Neuronal stem cell (in vitro differentiated cells): ENCODE measurements around the gene DAP3.

Experiments used
- DNase-seq: peaks from one replicate; pipeline ENCODE4 v3.0.0-alpha.2; 2013; ENCODE audit warnings: low spot score
- H2AFZ ChIP-seq: one replicate; pipeline ENCODE4 v1.6.1; 2013; ENCODE audit warnings: mild to moderate bottlenecking, low read length, inconsistent platforms
- H2AK5ac ChIP-seq: 2 replicates; pipeline ENCODE4 v1.6.1; 2013; ENCODE audit warnings: low read depth, mild to moderate bottlenecking, inconsistent platforms, low read length, moderate library complexity, mixed read lengths
- H2BK120ac ChIP-seq: 2 replicates; pipeline ENCODE4 v1.6.1; 2013; ENCODE audit warnings: low read depth, mild to moderate bottlenecking, inconsistent platforms, low read length, moderate library complexity, mixed read lengths
- H2BK12ac ChIP-seq: one replicate; pipeline ENCODE4 v1.6.1; 2013; ENCODE audit warnings: low read length, inconsistent platforms
- H2BK15ac ChIP-seq: 2 replicates; pipeline ENCODE4 v1.6.1; 2013; ENCODE audit warnings: mild to moderate bottlenecking, low read length, inconsistent platforms, mixed read lengths
- H2BK5ac ChIP-seq: one replicate; pipeline ENCODE4 v1.6.1; 2013; ENCODE audit warnings: inconsistent platforms, mild to moderate bottlenecking, low read length, moderate library complexity
- H3K14ac ChIP-seq: one replicate; pipeline ENCODE4 v1.6.1; 2013; ENCODE audit warnings: low read length, inconsistent platforms
- H3K18ac ChIP-seq: 2 replicates; pipeline ENCODE4 v1.6.1; 2013; ENCODE audit warnings: low read length, inconsistent platforms
- H3K23ac ChIP-seq: 2 replicates; pipeline ENCODE4 v1.6.1; 2013; ENCODE audit warnings: low read depth, mild to moderate bottlenecking, mixed read lengths, low read length, inconsistent platforms; ENCODE audit not compliant: poor library complexity
- H3K27ac ChIP-seq: replicated peaks from 3 replicates; pipeline ENCODE4 v1.5.1; 2013; ENCODE audit warnings: low read length, inconsistent platforms
- H3K27me3 ChIP-seq, 3 experiments: 2 replicates each; pipeline ENCODE4 v1.6.1; 2013; ENCODE audit warnings: low read length in 3 of 3, mild to moderate bottlenecking in 2 of 3, inconsistent platforms in 1 of 3, low read depth in 1 of 3, mixed read lengths in 1 of 3, moderate library complexity in 1 of 3; ENCODE audit not compliant: control insufficient read depth in 3 of 3, insufficient read depth in 3 of 3
- H3K36me3 ChIP-seq, 2 donors: replicated peaks in 1 of 2; 2 replicates each; pipeline ENCODE4 v1.6.1; 2013; ENCODE audit warnings: low read length in 2 of 2; ENCODE audit not compliant: control insufficient read depth in 2 of 2, insufficient read depth in 2 of 2
- H3K4ac ChIP-seq: 2 replicates; pipeline ENCODE4 v1.6.1; 2013; ENCODE audit warnings: inconsistent platforms, mild to moderate bottlenecking, low read length, moderate library complexity
- H3K4me1 ChIP-seq, 2 donors: 1 replicate in 1 of 2; 2 replicates in 1 of 2; pipeline ENCODE4 v1.6.1; 2013; ENCODE audit warnings: low read length in 2 of 2, low read depth in 1 of 2; ENCODE audit not compliant: control insufficient read depth in 2 of 2, insufficient read depth in 1 of 2
- H3K4me2 ChIP-seq: one replicate; pipeline ENCODE4 v1.6.1; 2013; ENCODE audit warnings: mild to moderate bottlenecking, low read length, inconsistent platforms; ENCODE audit not compliant: insufficient read depth, poor library complexity, severe bottlenecking
- H3K4me3 ChIP-seq, 2 donors: 2 replicates each; pipeline ENCODE4 v1.5.1; 2013; ENCODE audit warnings: low read length in 2 of 2, mild to moderate bottlenecking in 2 of 2, inconsistent platforms in 1 of 2, moderate library complexity in 1 of 2
- H3K79me1 ChIP-seq: one replicate; pipeline ENCODE4 v1.6.1; 2013; ENCODE audit warnings: low read depth, mild to moderate bottlenecking, inconsistent platforms, low read length, moderate library complexity
- H3K9ac ChIP-seq: one replicate; pipeline ENCODE4 v1.6.1; 2013; ENCODE audit warnings: mild to moderate bottlenecking, low read depth, low read length, inconsistent platforms; ENCODE audit not compliant: poor library complexity
- H3K9me3 ChIP-seq, 2 donors: replicated peaks in 1 of 2; 2 replicates each; pipeline versions ENCODE3 to v1.6.1; 2013; ENCODE audit warnings: low read length in 2 of 2, mild to moderate bottlenecking in 2 of 2, inconsistent platforms in 1 of 2, low read depth in 1 of 2, mixed read lengths in 1 of 2, moderate library complexity in 1 of 2; ENCODE audit not compliant: control insufficient read depth in 2 of 2, insufficient read depth in 1 of 2
- H4K8ac ChIP-seq: one replicate; pipeline ENCODE4 v1.6.1; 2013; ENCODE audit warnings: low read depth, mild to moderate bottlenecking, inconsistent platforms, low read length, moderate library complexity
- H4K91ac ChIP-seq: one replicate; pipeline ENCODE4 v1.6.1; 2013; ENCODE audit warnings: low read length, low read depth, mild to moderate bottlenecking, inconsistent platforms; ENCODE audit not compliant: poor library complexity
- WGBS, 2 donors: extraction: QIAGEN DNeasy Blood & Tissue Kit; methylation state at CpG; one replicate each; pipeline ENCODE4 v1.1.7; 2013; ENCODE audit warnings: missing lambda C conversion rate in 2 of 2, mixed read lengths in 1 of 2; ENCODE audit not compliant: insufficient read length in 2 of 2, insufficient replicate concordance in 1 of 2; ENCODE audit errors: extremely low coverage in 2 of 2; 5-methylcytosine and 5-hydroxymethylcytosine counted together

DAP3 gene

GRCh38 chr1:155649676-155650075 lies 39.2 kb upstream of the DAP3 start:
- Histone ChIP-seq H4K91ac (no peak overlapping the region), H3K27ac (no peak overlapping the region), H3K9ac (no peak overlapping the region), H3K4me1 (peaks cover 0 to 2% of the 10 kb centered on the region in 2 donors), H3K36me3 (no peaks in the 10 kb centered on the region), H3K18ac (no peak overlapping the region), H2BK5ac (no peak overlapping the region), H3K23ac (no peak overlapping the region), H3K4me3 (no peak overlapping the region), H2AK5ac (no peak overlapping the region), H4K8ac (no peak overlapping the region), H2BK15ac (no peak overlapping the region), H3K79me1 (no peaks in the 10 kb centered on the region), H3K14ac (no peak overlapping the region), H3K27me3 (no peaks in the 10 kb centered on the region), H3K4ac (no peak overlapping the region), H3K9me3 (peaks cover 4 to 9% of the 10 kb centered on the region in 2 donors), H2BK120ac (no peak overlapping the region), H2BK12ac (no peak overlapping the region), H3K4me2 (no peak overlapping the region), H2AFZ (no peak overlapping the region)
- no peak for DNase-seq

- no peak overlapping the region for H3K27ac ChIP-seq
- H2BK120ac ChIP-seq: no peak overlapping the region
- no peak overlapping the region for H4K91ac ChIP-seq
- H2BK5ac ChIP-seq: no peak overlapping the region
- H3K9ac ChIP-seq: no peak overlapping the region
- no peaks in the 10 kb centered on the region for H3K27me3 ChIP-seq
- H2BK12ac ChIP-seq: no peak overlapping the region
- H2AFZ ChIP-seq: no peak overlapping the region
- no peak overlapping the region for H4K8ac ChIP-seq
- no peak for DNase-seq
- H3K18ac ChIP-seq: no peak overlapping the region
- H3K4me1 ChIP-seq: peaks cover 0 to 2% of the 10 kb centered on the region in 2 donors
- WGBS, 2 donors: no CpG with 5 or more reads among the region's 7 CpGs
- H3K14ac ChIP-seq: no peak overlapping the region
- no peak overlapping the region for H2AK5ac ChIP-seq
- H3K4ac ChIP-seq: no peak overlapping the region
- H2BK15ac ChIP-seq: no peak overlapping the region
- no peaks in the 10 kb centered on the region for H3K79me1 ChIP-seq
- no peak overlapping the region for H3K4me2 ChIP-seq
- no peak overlapping the region for H3K23ac ChIP-seq
- no peaks in the 10 kb centered on the region for H3K36me3 ChIP-seq
- H3K9me3 ChIP-seq: peaks cover 4 to 9% of the 10 kb centered on the region in 2 donors
- H3K4me3 ChIP-seq: no peak overlapping the region
Measured at GRCh38 chr1:155650231-155650757, 38.6 kb upstream of the DAP3 start.

GRCh38 chr1:155651861-155652661 lies 36.8 kb upstream of the DAP3 start:
- Histone ChIP-seq H3K27ac (no peak overlapping the region), H3K9ac (no peak overlapping the region), H2BK120ac (no peak overlapping the region), H2BK5ac (no peak overlapping the region), H2AK5ac (no peak overlapping the region), H4K8ac (no peak overlapping the region), H3K4me1 (peaks cover 0 to 2% of the 10 kb centered on the region in 2 donors), H3K23ac (no peak overlapping the region), H3K36me3 (no peaks in the 10 kb centered on the region), H3K79me1 (no peaks in the 10 kb centered on the region), H3K18ac (no peak overlapping the region), H4K91ac (no peak overlapping the region), H2AFZ (no peak overlapping the region), H3K27me3 (no peaks in the 10 kb centered on the region), H2BK15ac (no peak overlapping the region), H3K9me3 (peaks cover 4 to 9% of the 10 kb centered on the region in 2 donors), H2BK12ac (no peak overlapping the region), H3K14ac (no peak overlapping the region), H3K4ac (no peak overlapping the region), H3K4me2 (no peak overlapping the region), H3K4me3 (no peak overlapping the region)
- DNase-seq: no peak
- no CpG with 5 or more reads among the region's 3 CpGs for whole genome bisulfite sequencing, 2 donors

- H3K4me3 ChIP-seq: no peak overlapping the region
Measured at GRCh38 chr1:155652951-155653350, 35.9 kb upstream of the DAP3 start.

More at GRCh38 chr1:155652951-155653350, 35.9 kb upstream of the DAP3 start:
- Histone ChIP-seq H3K9ac (no peak overlapping the region), H4K91ac (no peak overlapping the region), H3K14ac (no peak overlapping the region), H3K23ac (no peak overlapping the region), H2AK5ac (no peak overlapping the region), H2BK12ac (no peak overlapping the region), H4K8ac (no peak overlapping the region), H3K79me1 (no peaks in the 10 kb centered on the region), H3K18ac (no peak overlapping the region), H2BK15ac (no peak overlapping the region), H3K9me3 (peaks cover 4 to 9% of the 10 kb centered on the region in 2 donors), H3K27me3 (no peaks in the 10 kb centered on the region), H3K4me2 (no peak overlapping the region), H3K27ac (no peak overlapping the region), H3K36me3 (peaks cover 0 to 6% of the 10 kb centered on the region in 2 donors), H3K4ac (no peak overlapping the region), H2AFZ (no peak overlapping the region), H2BK120ac (no peak overlapping the region), H3K4me1 (peaks cover 0 to 2% of the 10 kb centered on the region in 2 donors), H2BK5ac (no peak overlapping the region)
- WGBS, 2 donors: no CpG with 5 or more reads among the region's 3 CpGs
- DNase-seq: no peak
